Forelimb muscle (tissue), 1 donor: ENCODE measurements around the gene NFIL3. TPM values are rescaled to one million over a fixed set of nuclear protein-coding genes. Genes with fewer than 3 reads are reported as not detected.
"Not testable (repeated sequence)": the region's sequence is repeated elsewhere in the genome, so short reads cannot be mapped to it uniquely, and the experiment has no call there.

Source experiments
- DNase-seq: peaks from one replicate; pipeline ENCODE4 v3.0.0-alpha.2; 2013; ENCODE audit warnings: low read depth
- polyA plus RNA-seq: library from polyadenylated mRNA; unstranded; fragments of 120-200 nt; gene quantifications from one replicate; pipeline ENCODE4 v1.2.1, GENCODE V29; 2013; ENCODE audit not compliant: insufficient read length

NFIL3 gene
- polyA plus RNA-seq, 1 donor, result 24.9 TPM

DNA sequence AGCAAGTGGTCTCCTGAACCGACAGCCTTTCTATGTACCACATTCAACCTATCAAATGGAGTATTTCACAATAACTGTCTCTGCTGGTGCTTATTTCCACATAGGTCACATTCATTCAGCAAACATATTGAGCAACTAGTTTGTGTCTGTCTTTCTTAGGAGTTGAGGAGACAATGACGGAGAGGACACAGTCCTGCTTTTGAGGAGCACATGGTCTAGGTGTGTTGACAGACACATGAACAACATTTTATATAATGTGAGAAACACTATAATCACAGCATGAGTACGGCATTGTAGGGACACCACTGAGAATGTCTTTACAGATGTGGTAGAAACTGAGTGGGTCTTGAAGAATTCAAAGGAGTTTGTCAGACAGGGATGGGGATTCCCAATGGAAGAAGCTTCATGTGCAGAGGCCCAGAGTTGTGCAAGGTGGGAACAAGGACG, 28.5 kb downstream of the NFIL3 start:
- no peak for DNase-seq

DNA sequence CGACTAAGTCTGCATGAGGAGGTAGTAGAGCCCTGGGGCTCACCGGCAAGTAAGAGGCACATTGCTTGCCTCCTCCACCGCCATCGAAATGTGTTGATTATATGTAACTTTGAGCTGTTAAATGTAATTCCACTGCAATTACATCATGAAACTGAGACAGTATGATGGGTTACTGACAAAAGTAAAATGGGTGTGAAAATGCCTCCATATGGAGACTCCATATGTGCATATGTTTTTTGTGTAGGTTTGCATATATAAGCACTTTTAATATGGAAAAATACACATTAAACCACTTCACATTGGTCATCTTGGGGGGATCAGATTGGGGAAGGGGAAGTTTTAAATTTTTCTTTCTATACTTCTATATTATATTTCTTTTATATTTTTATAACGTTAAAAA, 29.8 kb downstream of the NFIL3 start:
- no peak for DNase-seq

DNA sequence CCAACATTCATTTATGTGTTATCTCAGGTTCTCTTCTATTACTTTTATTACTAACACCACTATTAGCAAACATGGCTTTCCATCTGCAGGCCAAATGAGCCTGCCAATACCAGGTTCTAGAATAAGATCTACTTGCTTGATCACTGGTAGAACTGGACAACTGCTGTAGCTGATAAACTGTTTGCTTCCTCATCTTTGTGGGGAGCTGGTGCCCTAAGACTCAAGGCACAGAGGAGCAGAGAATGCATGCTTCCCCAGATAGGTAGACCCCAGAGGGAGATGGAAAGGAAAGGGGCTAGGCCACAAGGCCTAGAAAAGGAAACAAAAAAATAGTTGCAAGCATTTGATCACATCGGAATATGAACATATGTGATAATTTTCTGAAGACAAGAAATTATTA, 31.2 kb downstream of the NFIL3 start:
- no peak for DNase-seq

DNA sequence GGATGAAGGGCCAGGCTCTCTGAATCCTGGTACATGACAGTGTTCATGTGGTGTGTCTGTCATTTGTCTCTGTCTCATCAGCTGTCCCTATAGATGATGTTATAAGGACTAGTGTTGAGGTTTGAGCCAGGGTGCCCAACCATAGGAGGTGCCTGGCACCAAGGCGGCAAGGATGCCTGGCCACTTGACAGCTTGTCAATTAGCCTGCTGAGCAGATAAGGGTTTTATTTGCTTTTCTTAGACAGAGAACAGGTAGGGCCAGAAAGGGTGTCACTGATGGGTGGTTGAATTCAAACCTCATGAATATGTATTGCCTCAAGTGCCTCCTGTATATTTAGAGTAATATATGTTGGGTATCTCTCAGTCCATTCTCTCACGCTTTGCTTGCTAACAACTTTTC, 31.8 kb downstream of the NFIL3 start:
- no peak for DNase-seq

DNA sequence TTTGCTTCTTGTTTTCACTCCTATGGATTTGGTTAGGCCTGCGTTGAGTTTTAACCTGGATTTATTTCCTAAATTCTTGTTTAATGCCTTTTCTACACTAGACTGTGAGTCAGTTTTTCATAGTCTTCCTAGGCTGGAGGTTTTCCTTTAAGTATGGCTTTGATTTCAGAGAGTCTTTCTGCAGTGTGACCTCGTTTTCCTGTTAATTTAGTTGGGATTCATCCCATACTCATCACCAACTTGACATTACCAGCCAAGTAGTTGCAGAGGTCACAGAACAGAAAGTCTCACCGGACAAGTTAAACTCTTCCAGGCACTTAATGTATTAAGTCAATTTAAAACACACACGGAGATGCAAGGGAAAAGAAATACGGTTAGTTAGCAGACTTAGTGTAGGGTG, 32.2 kb downstream of the NFIL3 start:
- DNase-seq, result no peak

DNA sequence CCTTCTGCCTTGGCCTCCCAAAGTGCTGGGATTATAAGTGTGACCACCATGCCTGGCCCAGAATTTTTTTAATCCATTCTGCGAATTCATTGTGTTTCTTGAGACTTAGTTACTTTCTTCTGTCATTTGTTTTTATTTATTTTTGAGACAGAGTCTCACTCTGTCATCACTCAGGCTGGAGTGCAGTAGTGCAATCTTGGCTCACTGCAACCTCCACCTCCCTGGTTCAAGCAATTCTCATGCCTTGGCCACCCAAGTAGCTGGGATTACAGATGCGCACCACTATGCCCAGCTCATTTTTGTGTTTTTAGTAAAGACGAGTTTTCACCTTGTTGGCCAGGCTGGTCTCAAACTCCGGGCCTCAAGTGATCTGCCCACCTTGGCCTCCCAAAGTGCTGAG, 33.9 kb downstream of the NFIL3 start:
- DNase-seq, result not testable (repeated sequence)

DNA sequence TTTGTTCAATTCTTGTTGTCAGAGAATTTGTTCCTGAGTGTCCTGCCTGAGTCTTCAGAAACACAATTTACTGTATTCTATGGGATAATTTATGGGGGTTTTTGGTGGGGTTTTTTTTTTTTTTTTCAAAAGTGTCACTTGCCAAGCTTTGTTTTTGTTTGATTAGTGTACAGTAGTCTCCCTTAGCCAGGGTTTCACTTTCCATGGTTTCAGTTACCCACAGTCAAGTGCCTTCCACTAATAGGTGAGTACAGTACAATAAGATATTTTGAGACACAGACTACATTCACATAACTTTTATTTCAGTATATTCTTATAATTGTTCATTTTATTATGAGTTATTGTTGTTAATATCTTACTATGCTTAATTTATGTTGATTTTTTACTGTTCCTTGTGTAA, 36.9 kb downstream of the NFIL3 start:
- DNase-seq, result no peak

DNA sequence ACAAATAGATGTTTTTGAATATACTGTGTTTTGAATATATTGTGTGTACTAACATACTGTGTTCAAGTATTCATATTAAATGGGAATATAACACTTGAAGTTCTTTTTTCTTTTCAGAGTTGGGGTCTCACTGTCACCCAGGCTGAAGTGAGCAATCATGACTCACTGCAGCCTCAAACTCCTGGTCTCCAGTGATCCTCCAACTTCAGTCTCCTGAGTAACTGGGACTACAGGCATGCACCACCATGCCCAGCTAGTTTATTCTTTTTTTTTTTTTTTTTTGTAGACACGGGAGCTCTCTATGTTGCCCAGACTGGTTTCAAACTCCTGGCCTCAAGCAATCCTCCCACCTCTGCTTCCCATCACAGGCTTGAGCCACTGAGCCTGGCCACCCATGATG, 38.7 kb downstream of the NFIL3 start:
- DNase-seq, result no peak

DNA sequence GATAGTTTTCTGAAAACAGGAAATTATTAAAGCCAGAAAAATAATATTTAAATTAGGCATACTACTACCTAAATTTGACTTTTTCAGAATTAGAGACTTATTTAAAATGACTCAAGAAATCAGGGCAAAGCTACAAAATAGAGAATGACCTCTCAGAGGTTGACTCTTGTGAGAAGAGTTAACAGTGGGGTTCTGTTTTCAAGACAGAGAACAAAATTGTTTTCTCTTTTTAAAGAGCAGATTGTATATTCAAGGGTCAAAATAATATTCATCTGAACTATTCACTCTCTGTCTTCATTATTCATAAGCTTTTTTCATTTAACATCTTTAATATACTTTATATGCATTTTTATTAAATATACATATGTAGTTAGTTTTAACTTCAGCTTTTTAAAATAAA, 40.1 kb downstream of the NFIL3 start:
- no peak for DNase-seq

DNA sequence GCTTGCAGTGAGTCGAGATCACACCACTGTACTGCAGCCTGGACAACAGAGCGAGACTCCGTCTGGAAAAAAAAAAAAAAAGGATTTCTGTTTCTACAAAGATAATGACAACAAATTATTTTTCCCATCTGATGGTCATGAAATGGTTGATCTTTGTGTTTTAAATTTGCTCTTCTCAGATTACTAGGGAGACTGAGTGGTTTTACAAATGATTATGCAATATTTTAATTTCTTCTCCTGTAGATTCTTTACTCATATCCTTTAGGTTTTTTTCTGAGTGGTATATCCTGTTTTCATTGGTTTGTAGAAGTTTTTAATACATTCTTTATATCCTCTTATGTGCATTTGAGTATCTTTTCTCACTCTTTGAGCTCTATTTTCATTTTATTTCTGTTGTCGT, 41.3 kb downstream of the NFIL3 start:
- DNase-seq, result no peak

DNA sequence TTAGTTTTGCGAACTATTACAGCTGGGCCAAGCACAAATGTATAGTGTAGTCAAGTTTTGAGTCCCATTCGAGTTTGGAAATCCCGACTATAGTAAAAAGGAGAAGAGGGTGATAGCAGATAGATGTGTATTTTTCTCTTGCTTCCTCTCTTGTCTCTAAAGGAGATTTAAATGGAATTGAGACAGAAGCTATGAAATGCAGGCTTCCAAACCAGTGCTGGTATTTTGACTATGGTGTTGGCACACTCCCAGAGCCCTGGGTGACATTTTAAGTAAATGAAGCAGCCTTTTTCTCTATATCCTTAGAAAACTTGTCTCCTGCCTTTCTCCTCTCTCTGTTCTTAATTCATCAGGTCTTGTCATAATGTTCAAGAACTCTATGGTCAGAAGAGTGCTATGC, 44.2 kb downstream of the NFIL3 start:
- no peak for DNase-seq

DNA sequence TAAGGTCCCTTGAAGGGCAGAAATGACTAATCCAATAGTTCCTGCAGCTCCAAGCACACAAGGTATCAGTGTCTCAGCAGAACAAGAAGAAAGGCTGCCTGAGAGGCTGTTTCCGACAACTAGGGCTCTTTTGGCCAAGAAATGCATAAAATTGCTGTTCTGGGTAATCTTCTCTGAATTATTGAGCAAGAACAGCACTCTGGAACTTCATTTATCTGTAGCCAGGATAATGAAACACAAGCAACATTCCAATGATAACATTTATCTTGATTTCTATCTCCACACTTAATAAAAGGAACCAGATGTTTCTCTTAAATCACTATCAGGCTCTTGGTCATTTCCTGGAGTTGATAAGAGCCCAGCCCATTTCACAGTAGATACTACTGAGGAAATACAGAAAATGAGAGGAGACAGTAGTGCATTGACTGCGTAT, 44.9 kb downstream of the NFIL3 start:
- DNase-seq, result no peak

DNA sequence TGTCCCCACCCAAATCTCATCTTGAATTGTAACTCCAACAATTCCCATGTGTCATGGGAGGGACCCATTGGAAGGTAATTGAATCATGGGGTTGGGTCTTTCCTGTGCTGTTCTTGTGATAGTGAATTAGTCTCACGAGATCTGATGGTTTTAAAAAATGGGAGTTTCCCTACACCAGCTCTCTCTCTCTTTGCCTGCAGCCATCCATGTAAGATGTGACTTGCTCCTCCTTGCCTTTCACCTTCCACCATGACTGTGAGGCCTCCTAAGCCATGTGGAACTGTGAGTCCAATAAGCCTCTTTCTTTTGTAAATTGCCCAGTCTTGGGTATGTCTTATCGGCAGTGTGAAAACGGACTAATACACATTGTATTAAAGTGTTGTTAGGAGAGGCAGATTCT, 45.6 kb downstream of the NFIL3 start:
- DNase-seq, result not testable (repeated sequence)

DNA sequence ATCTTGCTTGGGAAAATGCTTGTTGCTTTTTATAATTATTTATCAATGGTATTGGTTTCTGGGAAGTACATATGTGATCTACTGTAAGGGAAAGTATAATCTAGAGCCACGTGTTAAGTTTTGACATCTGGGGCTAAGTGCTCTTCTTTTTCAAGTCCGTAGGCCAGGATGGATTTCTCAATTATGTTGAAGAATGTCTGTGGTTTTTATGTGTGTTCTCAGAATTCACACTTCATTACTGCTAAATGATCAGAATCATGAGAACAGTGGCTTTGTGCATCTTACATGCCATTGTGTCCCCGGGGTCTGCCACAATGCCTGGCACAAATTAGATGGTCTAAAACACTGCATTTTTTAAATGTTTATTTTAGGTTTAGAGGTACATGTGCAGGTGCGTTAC, 47.4 kb downstream of the NFIL3 start:
- no peak for DNase-seq

DNA sequence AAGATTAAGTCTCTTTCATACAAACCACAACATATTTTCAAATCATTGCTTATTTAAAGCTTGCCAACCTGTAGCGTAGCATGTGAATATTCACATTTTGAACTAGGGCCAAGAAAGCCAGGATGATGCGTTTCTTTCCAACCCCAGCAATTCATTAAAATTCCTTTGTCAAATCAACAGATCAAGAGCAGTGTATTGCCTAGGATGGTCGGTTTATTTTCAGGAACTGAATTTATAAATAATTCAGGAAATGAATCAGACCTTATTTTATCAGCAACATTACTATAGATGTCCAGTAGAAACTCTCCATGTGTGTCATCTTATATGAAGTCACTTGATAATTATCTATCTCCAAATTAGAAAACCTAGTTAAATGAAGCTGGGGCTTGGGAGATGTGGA, 48.7 kb downstream of the NFIL3 start:
- DNase-seq, result no peak

DNA sequence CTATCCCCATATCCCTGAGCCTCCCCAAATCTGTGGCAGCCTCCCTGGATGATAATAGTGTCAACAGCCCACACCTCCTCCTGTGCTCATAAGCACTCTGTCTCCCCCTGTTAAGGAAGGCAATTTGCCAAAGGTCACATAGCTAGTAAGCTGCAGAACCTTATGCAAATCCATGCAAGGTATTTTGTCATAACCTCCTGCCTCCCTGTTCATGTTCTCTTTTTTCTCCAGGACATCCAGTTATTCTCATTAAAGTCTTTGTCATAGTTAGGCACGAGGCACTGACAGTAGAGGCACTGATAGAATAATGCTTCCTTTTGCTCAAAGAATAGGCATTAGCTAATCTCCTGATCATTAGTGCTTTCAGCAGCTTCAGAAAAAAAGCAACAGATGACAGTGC, 51.7 kb downstream of the NFIL3 start:
- no peak for DNase-seq

DNA sequence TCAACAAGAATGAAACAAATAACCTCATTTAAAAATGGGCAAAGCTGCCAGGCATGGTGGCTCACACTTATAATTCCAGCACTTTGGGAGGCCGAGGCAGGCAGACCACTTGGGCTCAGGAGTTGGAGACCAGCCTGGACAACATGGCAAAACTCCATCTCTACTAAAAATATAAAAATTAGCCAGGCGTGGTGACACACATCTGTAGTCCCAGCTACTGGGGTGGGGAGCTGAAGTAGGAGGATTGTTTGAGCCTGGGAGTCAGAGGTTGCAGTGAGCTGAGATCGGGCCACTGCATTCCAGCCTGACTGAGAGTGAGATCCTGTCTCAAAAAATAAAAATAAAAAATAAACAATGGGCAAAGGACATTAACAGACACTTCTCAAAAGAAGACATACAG, 53.6 kb downstream of the NFIL3 start:
- DNase-seq, result not testable (repeated sequence)

DNA sequence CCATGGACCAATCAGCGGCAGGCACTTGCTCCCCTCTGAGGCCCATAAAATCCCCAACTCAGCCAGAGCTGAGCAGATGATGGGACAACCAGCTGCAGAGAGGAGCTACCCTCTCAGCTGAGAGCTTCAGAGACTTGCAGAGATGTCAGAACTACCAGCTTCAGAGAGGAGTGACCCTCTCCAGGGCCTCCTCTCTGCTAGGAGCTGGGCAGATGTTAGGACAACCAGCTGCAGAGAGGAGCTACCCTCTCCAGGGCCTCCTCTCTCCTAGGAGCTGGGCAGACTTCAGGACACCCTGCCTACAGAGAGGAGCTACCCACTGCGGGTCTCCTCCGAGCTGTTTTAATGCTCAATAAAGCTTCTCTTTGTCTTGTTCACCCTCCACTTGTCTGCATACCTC, 58.9 kb downstream of the NFIL3 start:
- no peak for DNase-seq

DNA sequence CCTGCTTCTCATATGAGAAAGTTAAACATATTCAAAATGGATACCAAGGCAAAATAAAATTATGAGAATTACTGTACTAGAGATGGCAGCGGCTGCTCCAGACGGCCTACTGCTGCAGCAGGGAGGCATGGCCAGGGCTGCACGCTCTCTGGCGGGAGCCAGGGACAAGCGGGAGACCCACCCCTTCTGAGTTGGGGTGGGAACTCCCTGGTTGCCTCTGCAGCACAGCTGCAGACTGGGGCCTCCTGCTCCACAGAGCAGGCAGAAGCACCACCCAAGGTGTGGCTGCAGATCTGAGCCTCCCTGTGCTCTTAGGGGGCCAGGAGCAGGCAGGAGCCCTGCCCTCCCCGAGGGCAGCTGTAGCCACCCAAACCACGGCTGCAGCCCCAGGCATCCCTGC, 59.6 kb downstream of the NFIL3 start:
- no peak for DNase-seq

DNA sequence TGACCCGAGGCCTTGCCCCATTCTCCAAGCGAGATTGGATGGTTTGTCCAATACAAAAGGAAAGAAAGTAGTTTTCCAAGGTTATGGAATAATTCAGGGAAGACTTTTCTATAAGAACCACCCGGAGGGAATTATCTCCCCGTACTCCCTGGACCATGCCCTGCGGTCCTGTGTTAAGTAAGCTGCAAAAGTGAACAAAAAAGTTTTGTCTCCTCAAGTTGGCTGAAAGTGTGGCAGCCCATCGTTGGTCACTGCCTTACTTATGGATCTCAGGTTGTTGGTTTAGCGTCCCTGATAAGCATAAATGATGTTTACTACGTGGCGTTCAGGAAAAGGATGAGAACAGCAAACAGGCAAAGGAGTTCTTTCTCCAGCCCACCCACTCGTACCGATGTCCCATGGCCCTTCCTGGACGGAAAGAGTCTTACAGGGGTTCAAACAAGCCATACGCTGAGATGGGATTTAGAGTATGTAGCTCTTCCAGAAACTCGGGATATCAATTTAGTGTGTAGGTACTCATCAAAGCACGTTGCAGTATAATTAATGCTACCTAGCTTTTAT, 61.5 kb downstream of the NFIL3 start:
- DNase-seq, result no peak

DNA sequence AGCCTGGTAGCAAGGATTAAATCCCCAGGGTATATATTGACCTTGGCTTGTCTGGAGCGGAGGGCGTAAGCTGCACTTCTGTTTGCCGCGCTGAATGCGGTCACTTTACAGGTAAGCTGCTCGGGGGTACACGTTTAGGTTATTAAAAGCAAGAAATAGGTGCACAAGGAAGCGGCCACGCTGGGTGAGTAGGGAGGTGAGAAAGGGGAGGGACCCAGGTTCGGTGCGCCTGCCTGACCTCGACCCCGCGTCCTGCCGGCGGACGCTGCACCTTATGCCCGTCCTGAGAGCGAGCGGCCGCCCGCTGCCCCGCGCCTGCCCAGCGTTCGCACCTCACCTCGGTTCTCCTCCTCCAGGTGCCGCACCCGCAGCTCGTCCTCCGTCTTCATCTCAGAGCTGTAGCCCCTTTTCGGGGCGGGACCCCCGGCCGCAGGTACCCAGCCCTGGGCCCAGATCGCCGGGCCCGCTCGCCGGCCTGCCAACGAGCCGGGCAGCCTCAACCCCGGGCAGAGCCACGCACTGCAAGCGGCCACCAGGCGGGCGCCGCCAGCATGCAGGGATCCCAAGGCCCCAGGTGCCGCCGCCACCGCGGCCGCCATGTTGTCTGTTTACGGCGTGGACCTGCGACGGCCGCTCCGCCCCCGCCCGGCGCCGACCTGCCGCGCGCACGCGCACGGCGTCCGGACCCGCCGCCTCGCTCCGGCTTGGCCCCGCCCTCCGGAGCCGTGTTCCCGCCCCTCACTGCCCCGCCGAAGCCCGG, 62.2 kb downstream of the NFIL3 start, which contains the start of gene AUH:
AUH (minus strand) TSS at position 628 of the 760 bp plus-strand sequence; CDS start at position 599, 29 bp downstream.
- DNase-seq, result peak; percentile 56

DNA sequence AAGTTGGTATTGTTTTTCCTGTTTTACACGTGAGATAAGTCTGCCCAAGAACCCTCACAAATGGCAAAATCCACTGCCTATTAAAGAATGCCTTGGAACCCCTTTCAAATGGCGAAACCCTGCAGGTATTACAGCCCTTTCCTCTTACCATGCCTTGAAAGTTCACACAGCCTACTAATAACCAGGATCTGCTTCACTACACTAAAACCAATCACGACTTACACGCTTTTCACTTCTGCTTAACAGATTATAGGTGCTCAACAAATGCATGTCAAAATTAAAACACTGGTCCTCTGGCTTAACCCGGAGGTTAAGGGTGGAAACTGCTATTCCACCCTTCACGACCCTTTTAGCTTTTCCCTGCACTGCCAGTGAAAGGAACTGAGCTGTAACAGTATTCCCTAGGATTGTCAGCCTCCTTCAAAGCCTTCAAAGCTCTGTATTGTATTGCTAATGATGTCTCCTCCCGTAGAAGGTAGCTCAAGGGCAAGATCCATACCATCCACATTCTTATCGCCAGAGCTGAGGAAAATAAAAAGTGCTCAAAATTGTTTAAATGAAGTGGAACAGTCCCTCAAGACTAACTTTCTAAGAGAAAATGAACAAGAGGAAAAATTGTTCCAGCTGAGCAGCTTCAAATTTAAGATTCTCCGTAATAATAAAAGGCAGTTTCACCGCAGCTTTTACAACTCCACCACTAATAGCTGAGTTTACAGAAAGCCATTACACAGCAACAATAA, 62.9 kb downstream of the NFIL3 start:
- DNase-seq, result no peak
